Measurements from ENCODE around the gene RIPOR2.

DNA sequence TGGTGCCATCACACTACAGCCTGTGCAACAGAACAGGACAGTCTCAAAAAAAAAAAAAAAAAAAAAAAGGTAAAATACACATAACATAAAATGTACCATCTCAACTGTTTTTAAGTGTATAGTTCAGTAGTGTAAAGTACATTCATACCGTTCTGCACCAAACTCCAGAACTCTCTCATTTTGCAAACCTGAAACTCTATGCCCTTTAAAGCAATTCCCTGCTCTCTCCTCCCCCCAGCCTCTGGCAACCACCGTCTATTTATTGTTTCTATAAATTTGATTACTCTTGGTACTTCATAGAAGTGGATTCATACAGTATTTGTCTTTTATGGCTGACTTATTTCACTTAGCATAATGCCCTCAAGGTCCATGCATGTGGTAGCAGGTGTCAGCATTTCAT lies 12.9 kb downstream of the RIPOR2 start:
- no peak for TF ChIP-seq CTCF (IDR thresholded peaks at IDR 0.05; ENCODE audit: low read depth, low read length, missing input control)
- TF ChIP-seq MAX (IDR thresholded peaks at IDR 0.05), result no peak

Measured in liver (tissue), 2 donors.